ENCODE results near the gene DENND2A.

DNA sequence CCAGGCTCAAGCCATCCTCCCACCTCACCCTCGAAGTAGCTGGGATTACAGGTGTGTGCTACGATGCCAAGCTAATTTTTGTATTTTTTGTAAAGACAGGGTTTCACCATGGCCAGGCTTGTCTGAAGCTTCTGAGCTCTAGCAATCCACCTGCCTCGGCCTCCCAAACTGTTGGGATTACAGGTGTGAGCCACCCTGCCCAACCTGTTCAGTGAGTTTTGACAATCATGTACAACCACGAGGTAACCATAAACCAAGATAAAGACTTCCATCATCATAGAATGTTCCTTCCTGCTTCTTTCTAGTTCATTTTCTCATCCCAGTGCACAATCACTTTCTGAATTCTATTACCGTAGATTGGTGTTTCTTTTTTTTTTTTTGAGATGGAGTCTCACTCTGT, 130.8 kb downstream of the DENND2A start:
- TF ChIP-seq EZH2 (IDR thresholded peaks at IDR 0.05; ENCODE audit: low read length, missing control alignments): no peak
- TF ChIP-seq, protein P1, sequence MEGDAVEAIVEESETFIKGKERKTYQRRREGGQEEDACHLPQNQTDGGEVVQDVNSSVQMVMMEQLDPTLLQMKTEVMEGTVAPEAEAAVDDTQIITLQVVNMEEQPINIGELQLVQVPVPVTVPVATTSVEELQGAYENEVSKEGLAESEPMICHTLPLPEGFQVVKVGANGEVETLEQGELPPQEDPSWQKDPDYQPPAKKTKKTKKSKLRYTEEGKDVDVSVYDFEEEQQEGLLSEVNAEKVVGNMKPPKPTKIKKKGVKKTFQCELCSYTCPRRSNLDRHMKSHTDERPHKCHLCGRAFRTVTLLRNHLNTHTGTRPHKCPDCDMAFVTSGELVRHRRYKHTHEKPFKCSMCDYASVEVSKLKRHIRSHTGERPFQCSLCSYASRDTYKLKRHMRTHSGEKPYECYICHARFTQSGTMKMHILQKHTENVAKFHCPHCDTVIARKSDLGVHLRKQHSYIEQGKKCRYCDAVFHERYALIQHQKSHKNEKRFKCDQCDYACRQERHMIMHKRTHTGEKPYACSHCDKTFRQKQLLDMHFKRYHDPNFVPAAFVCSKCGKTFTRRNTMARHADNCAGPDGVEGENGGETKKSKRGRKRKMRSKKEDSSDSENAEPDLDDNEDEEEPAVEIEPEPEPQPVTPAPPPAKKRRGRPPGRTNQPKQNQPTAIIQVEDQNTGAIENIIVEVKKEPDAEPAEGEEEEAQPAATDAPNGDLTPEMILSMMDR (conservative IDR thresholded peaks at IDR 0.05 in 1 of 2, IDR thresholded peaks at IDR 0.05 in 1 of 2; ENCODE audit: low read depth in 1 of 2, low read length in 2 of 2): no peak

Measured in fibroblast of lung (primary cell).